ENCODE results near the gene GALNT3. TPM values are rescaled to one million over a fixed set of nuclear protein-coding genes. Genes with fewer than 3 reads are reported as not detected.

GALNT3 gene
- total RNA-seq, 1 experiment from 2014 or later = 0.37 TPM

Other genes starting within 250 kb of the GALNT3 start
- 6.8 and 8.6 TPM in 2 replicates for gene TTC21B, start 159.5 kb upstream of the GALNT3 start, total RNA-seq (2014; rRNA removed; shearing (Covaris generic); ENCODE audit: low replicate concordance)